Measurements from ENCODE around the gene TBC1D1.

The TBC1D1 gene

DNA sequence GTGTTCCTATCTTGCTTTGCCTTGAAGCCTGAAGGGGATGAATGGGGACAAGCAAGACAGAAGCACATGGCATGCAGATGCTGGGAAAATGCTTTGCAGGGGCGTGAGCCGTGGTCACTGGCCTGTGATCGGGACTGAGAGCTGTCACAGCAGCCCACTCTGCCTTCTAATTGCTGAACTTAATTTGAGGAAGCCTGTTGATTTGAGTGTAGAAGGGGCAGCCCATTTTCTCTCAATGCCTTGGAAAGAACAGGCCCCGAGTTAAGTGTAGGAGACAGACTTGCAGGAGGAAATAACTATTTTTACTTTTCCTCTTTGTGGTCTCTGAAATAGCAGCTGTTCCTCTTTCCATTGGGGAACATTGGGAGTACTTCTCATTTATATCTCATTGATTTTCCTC is 26.1 kb upstream of the TBC1D1 start:
- Histone ChIP-seq H2AFZ (ENCODE audit: low read length) (no peak overlapping the region), H3K9me3 (ENCODE audit: low read length) (no peaks in the 10 kb centered on the region), H3K4me2 (ENCODE audit: low read length) (no peak overlapping the region), H3K9me2 (ENCODE audit: low read depth, low read length) (no peaks in the 10 kb centered on the region), H3K4me1 (ENCODE audit: insufficient read depth, low read length, severe bottlenecking) (no peaks in the 10 kb centered on the region), H3K36me3 (ENCODE audit: insufficient read depth, low read length) (peaks cover 62% of the 10 kb centered on the region), H4K20me1 (ENCODE audit: insufficient read depth, low read length) (no peaks in the 10 kb centered on the region), H3K79me2 (ENCODE audit: insufficient read depth, low read length) (no peaks in the 10 kb centered on the region), H3K9ac (ENCODE audit: low read length) (no peak overlapping the region), H3K4me3 (ENCODE audit: low read depth, low read length, poor library complexity, severe bottlenecking) (no peak overlapping the region), H3K27me3 (ENCODE audit: insufficient read depth, low read length) (no peaks in the 10 kb centered on the region), H3K27ac (ENCODE audit: low read depth, low read length, poor library complexity, severe bottlenecking) (no peak overlapping the region), H3F3A (ENCODE audit: insufficient read depth, low read length) (no peaks in the 10 kb centered on the region)
- no peak for TF ChIP-seq EZH2 (IDR thresholded peaks at IDR 0.05; ENCODE audit: borderline replicate concordance, low read length)

DNA sequence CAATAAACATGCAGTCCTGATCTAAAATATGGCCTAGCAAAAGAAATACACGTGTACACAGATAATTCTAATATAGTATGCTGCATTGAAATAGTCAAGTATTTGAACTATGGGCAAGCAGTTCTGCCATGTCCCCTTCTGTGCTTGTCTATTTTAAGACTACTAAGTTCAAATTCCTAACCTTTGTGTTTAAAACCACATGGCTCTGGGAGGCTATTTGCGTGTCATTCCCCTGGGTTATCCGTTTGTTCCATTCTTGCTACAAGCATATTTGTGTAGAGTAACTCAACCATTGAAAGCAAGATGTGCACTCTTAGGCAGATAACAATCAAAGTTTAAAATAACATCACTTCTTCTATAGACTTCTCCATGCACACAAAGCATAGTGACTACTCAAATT is 25.4 kb upstream of the TBC1D1 start:
- H3K27ac ChIP-seq (ENCODE audit: low read depth, low read length, poor library complexity, severe bottlenecking), result no peak overlapping the region
- no peak overlapping the region for H3K4me2 ChIP-seq (ENCODE audit: low read length)
- no peak for TF ChIP-seq EZH2 (IDR thresholded peaks at IDR 0.05; ENCODE audit: borderline replicate concordance, low read length)
- TF ChIP-seq, protein P1, sequence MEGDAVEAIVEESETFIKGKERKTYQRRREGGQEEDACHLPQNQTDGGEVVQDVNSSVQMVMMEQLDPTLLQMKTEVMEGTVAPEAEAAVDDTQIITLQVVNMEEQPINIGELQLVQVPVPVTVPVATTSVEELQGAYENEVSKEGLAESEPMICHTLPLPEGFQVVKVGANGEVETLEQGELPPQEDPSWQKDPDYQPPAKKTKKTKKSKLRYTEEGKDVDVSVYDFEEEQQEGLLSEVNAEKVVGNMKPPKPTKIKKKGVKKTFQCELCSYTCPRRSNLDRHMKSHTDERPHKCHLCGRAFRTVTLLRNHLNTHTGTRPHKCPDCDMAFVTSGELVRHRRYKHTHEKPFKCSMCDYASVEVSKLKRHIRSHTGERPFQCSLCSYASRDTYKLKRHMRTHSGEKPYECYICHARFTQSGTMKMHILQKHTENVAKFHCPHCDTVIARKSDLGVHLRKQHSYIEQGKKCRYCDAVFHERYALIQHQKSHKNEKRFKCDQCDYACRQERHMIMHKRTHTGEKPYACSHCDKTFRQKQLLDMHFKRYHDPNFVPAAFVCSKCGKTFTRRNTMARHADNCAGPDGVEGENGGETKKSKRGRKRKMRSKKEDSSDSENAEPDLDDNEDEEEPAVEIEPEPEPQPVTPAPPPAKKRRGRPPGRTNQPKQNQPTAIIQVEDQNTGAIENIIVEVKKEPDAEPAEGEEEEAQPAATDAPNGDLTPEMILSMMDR (IDR thresholded peaks at IDR 0.05; ENCODE audit: low read length), result no peak
- no peaks in the 10 kb centered on the region for H3K79me2 ChIP-seq (ENCODE audit: insufficient read depth, low read length)
- H3K9me3 ChIP-seq (ENCODE audit: low read length), result no peaks in the 10 kb centered on the region
- H2AFZ ChIP-seq (ENCODE audit: low read length), result no peak overlapping the region
- no peaks in the 10 kb centered on the region for H3K27me3 ChIP-seq (ENCODE audit: insufficient read depth, low read length)
- H3K4me3 ChIP-seq (ENCODE audit: low read depth, low read length, poor library complexity, severe bottlenecking), result no peak overlapping the region
- no peaks in the 10 kb centered on the region for H4K20me1 ChIP-seq (ENCODE audit: insufficient read depth, low read length)
- peaks cover 56% of the 10 kb centered on the region for H3K36me3 ChIP-seq (ENCODE audit: insufficient read depth, low read length)
- H3F3A ChIP-seq (ENCODE audit: insufficient read depth, low read length), result no peaks in the 10 kb centered on the region
- H3K9ac ChIP-seq (ENCODE audit: low read length), result no peak overlapping the region
- H3K9me2 ChIP-seq (ENCODE audit: low read depth, low read length), result no peaks in the 10 kb centered on the region
- no peaks in the 10 kb centered on the region for H3K4me1 ChIP-seq (ENCODE audit: insufficient read depth, low read length, severe bottlenecking)

DNA sequence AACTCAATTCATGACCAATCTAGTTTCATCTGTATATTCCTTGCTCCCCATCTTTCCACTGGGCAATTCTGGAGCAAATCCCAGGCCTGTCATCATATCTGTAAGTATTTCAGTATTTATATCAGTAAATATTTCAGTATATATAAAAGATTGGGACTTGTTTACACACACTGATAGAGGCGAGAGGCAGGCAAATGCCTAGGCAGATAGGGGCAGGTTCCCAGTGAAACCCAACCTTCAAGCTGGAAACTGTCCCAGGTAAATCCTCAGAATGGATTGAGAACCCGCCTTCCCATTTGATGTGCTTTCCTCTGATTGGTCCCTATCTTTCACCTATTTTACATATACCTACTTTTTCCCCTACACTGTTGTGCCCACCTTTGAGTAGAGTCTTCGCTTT is 23.8 kb upstream of the TBC1D1 start:
- no peak overlapping the region for H3K4me3 ChIP-seq (ENCODE audit: low read depth, low read length, poor library complexity, severe bottlenecking)
- no peak for TF ChIP-seq EZH2 (IDR thresholded peaks at IDR 0.05; ENCODE audit: borderline replicate concordance, low read length)
- TF ChIP-seq, protein P1 (IDR thresholded peaks at IDR 0.05; ENCODE audit: low read length), result no peak
- H3K9me3 ChIP-seq (ENCODE audit: low read length), result no peaks in the 10 kb centered on the region
- H3K27ac ChIP-seq (ENCODE audit: low read depth, low read length, poor library complexity, severe bottlenecking), result no peak overlapping the region
- H3K36me3 ChIP-seq (ENCODE audit: insufficient read depth, low read length), result peaks cover 44% of the 10 kb centered on the region
- H3K79me2 ChIP-seq (ENCODE audit: insufficient read depth, low read length), result no peaks in the 10 kb centered on the region
- no peak overlapping the region for H2AFZ ChIP-seq (ENCODE audit: low read length)
- no peak overlapping the region for H3K9ac ChIP-seq (ENCODE audit: low read length)
- no peaks in the 10 kb centered on the region for H3K9me2 ChIP-seq (ENCODE audit: low read depth, low read length)
- H3K4me2 ChIP-seq (ENCODE audit: low read length), result no peak overlapping the region
- H3K27me3 ChIP-seq (ENCODE audit: insufficient read depth, low read length), result no peaks in the 10 kb centered on the region
- no peaks in the 10 kb centered on the region for H3F3A ChIP-seq (ENCODE audit: insufficient read depth, low read length)
- no peaks in the 10 kb centered on the region for H3K4me1 ChIP-seq (ENCODE audit: insufficient read depth, low read length, severe bottlenecking)
- no peaks in the 10 kb centered on the region for H4K20me1 ChIP-seq (ENCODE audit: insufficient read depth, low read length)

DNA sequence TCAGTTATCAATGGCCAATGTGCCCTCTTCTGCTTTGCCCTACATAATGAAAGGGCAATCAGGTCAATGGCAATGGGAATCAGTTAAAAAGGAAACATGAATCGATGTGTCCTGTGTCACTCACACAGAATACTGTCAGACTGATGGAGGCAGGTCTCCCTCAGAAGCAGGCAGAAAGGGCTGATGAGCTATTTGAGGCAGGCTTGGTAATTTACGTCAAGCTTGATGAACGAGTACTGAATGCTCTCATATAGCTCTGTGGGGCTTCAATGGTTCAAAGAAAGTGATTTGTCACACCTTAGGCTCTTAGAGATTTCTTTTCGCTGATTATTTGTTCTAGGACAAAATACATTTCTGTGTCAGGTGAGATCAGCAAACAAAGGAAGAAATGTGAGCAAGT is 22.6 kb upstream of the TBC1D1 start:
- no peaks in the 10 kb centered on the region for H3K79me2 ChIP-seq (ENCODE audit: insufficient read depth, low read length)
- H3K9me3 ChIP-seq (ENCODE audit: low read length), result no peaks in the 10 kb centered on the region
- no peaks in the 10 kb centered on the region for H3K4me1 ChIP-seq (ENCODE audit: insufficient read depth, low read length, severe bottlenecking)

More for the DNA sequence above, 22.6 kb upstream of the TBC1D1 start:
- Histone ChIP-seq H3F3A (ENCODE audit: insufficient read depth, low read length) (no peaks in the 10 kb centered on the region), H4K20me1 (ENCODE audit: insufficient read depth, low read length) (no peaks in the 10 kb centered on the region), H3K36me3 (ENCODE audit: insufficient read depth, low read length) (peaks cover 38% of the 10 kb centered on the region), H3K4me2 (ENCODE audit: low read length) (no peak overlapping the region), H3K9me2 (ENCODE audit: low read depth, low read length) (no peaks in the 10 kb centered on the region), H3K27me3 (ENCODE audit: insufficient read depth, low read length) (no peaks in the 10 kb centered on the region), H3K9ac (ENCODE audit: low read length) (no peak overlapping the region), H2AFZ (ENCODE audit: low read length) (no peak overlapping the region), H3K4me3 (ENCODE audit: low read depth, low read length, poor library complexity, severe bottlenecking) (no peak overlapping the region), H3K27ac (ENCODE audit: low read depth, low read length, poor library complexity, severe bottlenecking) (no peak overlapping the region)
- no peak for TF ChIP-seq EZH2 (IDR thresholded peaks at IDR 0.05; ENCODE audit: borderline replicate concordance, low read length)
- TF ChIP-seq, protein P1 (IDR thresholded peaks at IDR 0.05; ENCODE audit: low read length), result no peak
